Keratinocyte (primary cell): ENCODE data around the gene ARL4C. TPM values are rescaled to one million over a fixed set of nuclear protein-coding genes. Genes with fewer than 3 reads are reported as not detected.

Source experiments
- DNase-seq: peaks from one replicate; pipeline ENCODE4 v3.0.0-alpha.2; 2011; ENCODE audit warnings: low read depth, missing footprints, low spot score
- FAIRE-seq: peaks from 2 replicates; lab custom pipeline; 2011; peaks lifted over from hg19 to GRCh38; lab: Jason Lieb, UNC
- H2AFZ ChIP-seq: 2 replicates; pipeline ENCODE4 v1.6.0; 2012; ENCODE audit warnings: low read length, control low read depth, inconsistent platforms; ENCODE audit not compliant: control insufficient read depth
- H3K27ac ChIP-seq: 2 replicates; pipeline ENCODE4 v1.5.1; 2011; ENCODE audit warnings: low read length; ENCODE audit not compliant: control insufficient read depth, insufficient read depth
- H3K27me3 ChIP-seq: 3 replicates; pipeline ENCODE4 v1.6.0; 2011; ENCODE audit warnings: low read length; ENCODE audit not compliant: control insufficient read depth, insufficient read depth; ENCODE audit errors: extremely low read depth
- H3K36me3 ChIP-seq, 2 experiments: 2 replicates in 1 of 2; 3 replicates in 1 of 2; pipeline ENCODE4 v1.5.1; 2011; ENCODE audit warnings: low read length in 2 of 2, mild to moderate bottlenecking in 1 of 2; ENCODE audit not compliant: control insufficient read depth in 2 of 2, insufficient read depth in 2 of 2; ENCODE audit errors: extremely low read depth in 1 of 2
- H3K4me1 ChIP-seq: 3 replicates; pipeline ENCODE4 v1.5.1; 2011; ENCODE audit warnings: low read length; ENCODE audit not compliant: control insufficient read depth, insufficient read depth; ENCODE audit errors: extremely low read depth
- H3K4me2 ChIP-seq: 3 replicates; pipeline ENCODE4 v1.6.0; 2011; ENCODE audit warnings: low read depth, low read length; ENCODE audit not compliant: control insufficient read depth, insufficient read depth; ENCODE audit errors: extremely low read depth
- H3K4me3 ChIP-seq, 3 experiments: fragments of 200-600 bp in 1 of 3; sonication (generic) in 1 of 3; 2 replicates in 2 of 3; 3 replicates in 1 of 3; pipeline ENCODE4 v1.5.1; 2011 to 2016; ENCODE audit warnings: low read length in 3 of 3, mild to moderate bottlenecking in 3 of 3, control low read depth in 2 of 3, inconsistent platforms in 1 of 3, low read depth in 1 of 3, mixed read lengths in 1 of 3, mixed run types in 1 of 3, moderate library complexity in 1 of 3; ENCODE audit not compliant: control insufficient read depth in 2 of 3, insufficient read depth in 2 of 3; ENCODE audit errors: extremely low read depth in 1 of 3
- H3K79me2 ChIP-seq: 2 replicates; pipeline ENCODE4 v1.6.0; 2012; ENCODE audit warnings: low read length; ENCODE audit not compliant: control insufficient read depth, insufficient read depth
- H3K9ac ChIP-seq: 3 replicates; pipeline ENCODE4 v1.6.0; 2011; ENCODE audit warnings: low read length; ENCODE audit not compliant: control insufficient read depth, insufficient read depth; ENCODE audit errors: extremely low read depth
- H3K9me1 ChIP-seq: 3 replicates; pipeline ENCODE4 v1.6.0; 2011; ENCODE audit warnings: low read length; ENCODE audit not compliant: control insufficient read depth, insufficient read depth; ENCODE audit errors: extremely low read depth
- H3K9me3 ChIP-seq: 2 replicates; pipeline ENCODE4 v1.5.1; 2012; ENCODE audit warnings: low read depth, low read length; ENCODE audit not compliant: control insufficient read depth
- H4K20me1 ChIP-seq: 3 replicates; pipeline ENCODE4 v1.6.0; 2011; ENCODE audit warnings: low read length; ENCODE audit not compliant: control insufficient read depth, insufficient read depth; ENCODE audit errors: extremely low read depth
- CTCF ChIP-seq, 3 experiments: IDR thresholded peaks in 1 of 3; conservative IDR thresholded peaks in 1 of 3; optimal IDR thresholded peaks in 1 of 3; 2 replicates in 2 of 3; 3 replicates in 1 of 3; pipeline versions ENCODE3 to v1.5.1; 2011; ENCODE audit warnings: low read length in 3 of 3, mild to moderate bottlenecking in 3 of 3, moderate library complexity in 2 of 3, control low read depth in 1 of 3, inconsistent platforms in 1 of 3; ENCODE audit not compliant: insufficient read depth in 2 of 3; ENCODE audit errors: extremely low read depth in 1 of 3
- EZH2 ChIP-seq: IDR thresholded peaks from one replicate; pipeline ENCODE4 v1.6.1; 2012; ENCODE audit warnings: inconsistent platforms, mild to moderate bottlenecking, low read length, moderate library complexity
- dilution Hi-C: fragments of 300-500 bp; cut with MboI; formaldehyde crosslinking; loops from one replicate; pipeline ENCODE4 v1.7.0; 2020; ENCODE audit warnings: low sequenced_read_pairs; ENCODE audit not compliant: extremely low pct_ligation_motif_present
- polyA plus RNA-seq, 5 experiments: library from polyadenylated mRNA; depleted of rRNA in 3 of 5; stranded (reverse) in 3 of 5; stranded (forward) in 1 of 5; unstranded in 1 of 5; fragments of >200 nt; gene quantifications; 1 replicate in 1 of 5; 2 replicates in 3 of 5; 3 replicates in 1 of 5; pipeline versions ENCODE4 v1.2.1 to v1.2.3, GENCODE V29; 2011 to 2012; ENCODE audit warnings: missing spikeins in 2 of 5, low read depth in 1 of 5, low replicate concordance in 1 of 5

Gene ARL4C
- polyA plus RNA-seq, 1 donor (not counting 4 experiments of a cell fraction or from before 2014, with no cell fraction given), result 79.5 TPM

DNA sequence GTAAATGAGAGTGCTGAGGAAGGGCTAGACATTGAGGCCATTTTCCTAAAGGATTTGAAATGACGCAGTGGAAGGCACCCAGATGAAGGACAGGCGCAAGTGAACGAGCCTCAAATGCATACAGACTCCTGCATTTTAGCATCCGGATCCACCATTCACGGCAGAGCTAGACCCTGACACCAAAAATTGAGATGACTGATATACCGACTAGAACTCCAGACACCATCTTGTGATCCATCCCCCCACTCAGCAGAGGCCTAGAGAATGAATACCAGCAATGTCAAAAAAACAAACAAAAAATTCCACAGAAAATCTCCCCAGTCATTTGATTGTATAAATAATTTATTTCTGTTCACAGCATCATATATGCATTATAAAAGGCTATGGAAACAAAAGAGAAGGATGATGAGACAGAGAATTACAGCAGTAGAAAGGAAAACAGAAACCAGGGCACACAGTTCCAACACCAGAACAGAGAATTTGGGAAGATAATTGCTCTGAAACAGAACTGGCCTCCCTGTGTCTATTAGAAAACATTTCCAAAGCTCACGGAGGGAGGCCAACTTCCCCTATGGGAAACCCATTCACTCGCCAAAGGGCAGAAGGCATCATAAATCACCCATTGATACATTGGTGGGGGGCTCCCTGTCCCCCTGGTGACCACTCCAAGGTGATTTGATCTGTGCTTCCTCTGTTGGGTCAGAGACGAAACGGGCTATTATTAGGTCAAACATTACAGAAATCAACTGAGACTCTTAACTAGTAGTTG, 4.0 kb downstream of the ARL4C start:
- peak; percentile 75 for FAIRE-seq
- H3K36me3 ChIP-seq, result peaks cover 10 to 24% of the 10 kb centered on the region in 2 experiments
- H3K27ac ChIP-seq, result peak overlapping the region; percentile 94
- no peaks in the 10 kb centered on the region for H3K27me3 ChIP-seq
- DNase-seq, result no peak
- H3K4me1 ChIP-seq, result peaks cover 19% of the 10 kb centered on the region
- H3K4me3 ChIP-seq, result peak overlapping the region; percentile 95 to 98 (median 97)
- H3K9ac ChIP-seq, result peak overlapping the region; percentile 97
- H3K79me2 ChIP-seq, result peaks cover 52% of the 10 kb centered on the region
- peaks cover 11% of the 10 kb centered on the region for H4K20me1 ChIP-seq
- TF ChIP-seq CTCF (optimal IDR thresholded peaks at IDR 0.05 in 1 of 3, IDR thresholded peaks at IDR 0.05 in 1 of 3, conservative IDR thresholded peaks at IDR 0.05 in 1 of 3; ENCODE audit: extremely low read depth in 1 of 3, insufficient read depth in 2 of 3, low read length in 3 of 3) (no peak), EZH2 (no peak)
- H3K9me3 ChIP-seq, result no peaks in the 10 kb centered on the region
- peak overlapping the region; percentile 91 for H3K4me2 ChIP-seq
- H3K9me1 ChIP-seq, result no peaks in the 10 kb centered on the region
- dilution Hi-C loops, result no loop called here
- H2AFZ ChIP-seq, result no peak overlapping the region

DNA sequence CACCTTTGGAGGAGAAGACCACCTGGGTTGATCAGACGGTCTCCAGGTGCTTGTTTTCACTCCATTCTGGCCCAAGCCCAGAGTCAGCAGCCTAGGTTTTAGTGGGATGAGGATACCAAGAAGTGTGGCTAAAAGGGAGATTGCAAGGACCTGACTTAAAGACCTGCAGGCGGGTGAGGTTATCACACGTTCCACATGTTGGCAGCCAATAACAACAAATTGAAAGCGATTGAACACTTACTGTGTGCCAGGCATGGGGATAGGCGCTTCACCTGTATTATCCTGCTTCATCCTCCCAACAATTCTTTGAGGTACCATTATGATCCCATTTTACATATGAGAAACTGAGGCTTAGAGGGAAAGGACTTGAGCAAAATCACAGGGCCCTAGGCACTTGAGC, 5.0 kb downstream of the ARL4C start:
- FAIRE-seq, result peak; percentile 73
- Histone ChIP-seq H3K9me1 (no peaks in the 10 kb centered on the region), H4K20me1 (peaks cover 11% of the 10 kb centered on the region), H3K79me2 (peaks cover 52% of the 10 kb centered on the region), H3K4me3 (peak overlapping the region; percentile 95 to 98 (median 97)), H3K36me3 (peaks cover 10 to 24% of the 10 kb centered on the region in 2 experiments), H2AFZ (no peak overlapping the region), H3K9me3 (no peaks in the 10 kb centered on the region), H3K4me2 (peak overlapping the region; percentile 91), H3K27ac (peak overlapping the region; percentile 11), H3K4me1 (peaks cover 19% of the 10 kb centered on the region), H3K27me3 (no peaks in the 10 kb centered on the region), H3K9ac (no peak overlapping the region)
- dilution Hi-C loops, result no loop called here
- DNase-seq, result no peak
- no peak for TF ChIP-seq EZH2
- no peak for TF ChIP-seq CTCF (optimal IDR thresholded peaks at IDR 0.05 in 1 of 3, IDR thresholded peaks at IDR 0.05 in 1 of 3, conservative IDR thresholded peaks at IDR 0.05 in 1 of 3; ENCODE audit: extremely low read depth in 1 of 3, insufficient read depth in 2 of 3, low read length in 3 of 3)
